Brain pericyte (primary cell): ENCODE data around the gene FOXE1.

ENCODE experiments used
- DNase-seq: peaks from one replicate; pipeline ENCODE4 v3.0.0-alpha.2; 2012; ENCODE audit warnings: low read depth, low spot score

The FOXE1 gene

GRCh38 chr9:97853056-97853843, at the start of gene FOXE1:
Gene FOXE1, plus strand, starts transcription at chr9:97853226. Its CDS starts 689 bp downstream, at chr9:97853915.
- DNase-seq, result no peak

GRCh38 chr9:97804059-97804365, 49.0 kb upstream of the FOXE1 start:
- no peak for DNase-seq

GRCh38 chr9:97806721-97807120, 46.3 kb upstream of the FOXE1 start:
- DNase-seq, result no peak

GRCh38 chr9:97807681-97808080, 45.3 kb upstream of the FOXE1 start:
- no peak for DNase-seq

DNA sequence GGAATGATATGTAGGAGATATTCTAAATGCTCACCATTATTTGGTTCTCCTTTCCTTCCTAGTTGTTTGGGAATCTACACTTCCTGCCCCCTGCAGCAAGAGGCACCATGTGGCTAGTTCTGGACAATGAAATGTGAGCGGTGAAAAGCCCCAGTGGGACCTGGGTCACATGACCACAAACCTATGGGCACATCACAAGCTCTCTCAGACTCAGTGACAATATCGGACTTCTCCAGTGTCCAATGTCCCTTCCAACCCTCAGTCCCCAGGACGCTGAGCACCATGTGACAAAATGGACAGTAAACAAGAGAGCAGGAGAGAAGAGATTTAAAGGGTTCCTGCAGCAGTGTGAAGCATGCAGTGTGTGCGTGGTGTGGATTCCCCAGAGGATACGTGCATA, 44.6 kb upstream of the FOXE1 start:
- DNase-seq, result no peak

GRCh38 chr9:97808972-97809371, 44.1 kb upstream of the FOXE1 start:
- no peak for DNase-seq

- no peak for DNase-seq
Observed at GRCh38 chr9:97809666-97810344, 43.2 kb upstream of the FOXE1 start.

GRCh38 chr9:97811533-97812246, 41.3 kb upstream of the FOXE1 start:
- DNase-seq, result no peak

DNA sequence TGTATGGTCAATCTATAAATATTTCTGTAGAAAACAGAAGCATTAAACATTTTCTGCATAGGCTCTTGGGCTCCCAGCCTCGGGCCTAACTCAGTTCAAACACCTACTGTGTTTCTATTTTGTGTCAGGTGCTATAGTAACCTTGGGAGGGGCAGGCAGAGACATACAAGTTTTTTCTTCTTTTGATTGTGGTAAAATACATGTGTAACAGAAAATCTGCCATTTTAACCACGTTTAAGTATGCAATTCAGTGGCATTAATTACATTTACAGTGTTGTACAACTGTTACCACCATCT, 40.8 kb upstream of the FOXE1 start:
- no peak for DNase-seq

DNA sequence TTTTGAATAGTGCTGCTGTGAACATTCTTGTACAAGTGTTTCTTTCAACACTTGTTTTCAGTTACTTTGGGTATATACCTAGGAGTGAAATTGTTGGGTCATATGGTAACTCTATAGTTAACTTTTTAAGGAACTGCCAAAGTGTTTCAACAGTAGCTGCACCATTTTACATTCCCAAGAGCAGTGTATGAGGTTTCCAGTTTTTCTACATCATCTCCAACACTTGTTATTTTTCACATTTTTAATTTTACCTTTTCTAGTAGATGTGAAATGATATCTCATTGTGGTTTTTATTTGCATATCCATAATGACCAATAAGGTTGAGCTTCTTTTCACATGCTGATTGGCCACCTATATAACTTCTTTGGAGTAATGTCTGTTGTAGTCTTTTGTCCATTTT, 40.0 kb upstream of the FOXE1 start:
- no peak for DNase-seq

DNA sequence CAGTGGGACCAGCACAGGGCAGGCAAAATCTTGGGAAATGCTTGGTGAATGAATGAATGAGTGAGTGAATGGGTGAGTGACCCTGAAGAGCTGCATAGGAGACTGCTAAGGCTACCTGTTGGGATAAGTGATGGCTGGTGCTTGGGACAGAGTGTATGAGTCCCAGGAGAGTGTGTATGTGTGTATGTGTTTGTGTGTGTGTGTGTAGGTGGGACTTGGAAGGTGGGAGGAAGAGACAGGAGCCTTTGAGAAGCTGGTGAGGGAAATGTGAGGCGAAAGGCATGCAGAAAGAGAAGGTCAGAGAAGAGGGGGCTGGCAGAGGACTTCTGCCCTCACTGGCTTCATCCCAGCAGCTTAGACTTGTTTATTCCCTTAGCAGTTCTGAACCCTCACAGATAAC, 33.3 kb upstream of the FOXE1 start:
- DNase-seq, result no peak

- DNase-seq, result no peak
Observed at GRCh38 chr9:97820373-97820772, 32.7 kb upstream of the FOXE1 start.

- no peak for DNase-seq
Observed at GRCh38 chr9:97830884-97831829, 21.9 kb upstream of the FOXE1 start.

GRCh38 chr9:97831843-97832636, 21.0 kb upstream of the FOXE1 start:
- DNase-seq, result no peak

DNA sequence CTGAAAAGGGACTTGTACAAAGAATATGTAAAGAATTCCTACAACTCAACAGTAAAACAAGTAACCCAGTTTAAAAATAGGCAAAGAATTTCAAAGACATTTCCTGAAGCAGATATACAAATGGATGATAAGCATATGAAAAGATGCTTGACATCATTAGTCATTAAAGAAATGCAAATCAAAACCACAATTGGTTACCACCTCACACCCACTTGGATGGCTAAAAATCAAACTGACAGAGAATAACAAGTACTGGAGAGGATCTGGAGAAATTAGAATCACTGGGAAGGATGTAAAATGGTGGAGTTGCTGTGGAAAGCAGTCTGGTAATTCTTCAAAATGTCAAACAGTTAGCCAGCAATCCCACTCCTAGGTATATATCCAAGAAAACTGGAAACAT, 12.5 kb upstream of the FOXE1 start:
- DNase-seq, result no peak

DNA sequence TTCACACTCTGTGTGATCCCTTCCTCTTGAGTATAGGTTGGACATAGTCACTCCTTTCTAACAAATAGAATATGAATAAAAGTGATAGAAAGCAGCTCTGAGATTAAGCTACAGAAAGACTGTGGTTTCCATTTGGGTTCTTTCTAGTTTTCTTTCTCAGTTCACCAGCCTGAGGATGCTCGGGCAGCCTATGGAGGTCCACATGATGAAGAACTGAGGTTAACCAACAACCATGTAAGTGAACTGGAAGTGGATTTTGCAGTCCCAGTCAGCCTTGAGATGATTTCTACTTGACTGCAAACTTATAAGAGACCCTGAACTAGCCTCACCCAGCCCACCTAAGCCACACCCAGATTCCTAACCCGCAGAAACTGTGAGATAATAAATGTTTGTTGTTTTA, 10.1 kb upstream of the FOXE1 start:
- no peak for DNase-seq

DNA sequence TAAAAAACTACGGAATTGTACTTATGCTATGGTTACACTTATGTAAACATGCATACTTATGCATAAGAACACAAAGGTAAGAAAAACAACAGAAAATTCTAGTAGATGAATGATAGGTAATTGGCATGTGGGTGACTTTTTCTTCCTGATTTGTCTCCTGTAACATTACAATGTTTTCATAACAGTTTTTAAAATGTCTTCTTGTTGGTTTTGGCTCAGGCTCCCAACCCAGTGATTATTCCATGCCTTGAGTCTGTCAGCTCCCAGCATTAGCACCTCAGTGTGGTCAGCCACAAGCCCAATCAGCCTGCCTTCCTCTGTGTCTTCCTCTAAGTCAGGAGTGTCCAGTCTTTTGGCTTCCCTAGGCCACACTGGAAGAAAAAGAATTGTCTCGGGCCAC, 7.9 kb upstream of the FOXE1 start:
- no peak for DNase-seq

- no peak for DNase-seq
Observed at GRCh38 chr9:97845763-97846162, 7.3 kb upstream of the FOXE1 start.

DNA sequence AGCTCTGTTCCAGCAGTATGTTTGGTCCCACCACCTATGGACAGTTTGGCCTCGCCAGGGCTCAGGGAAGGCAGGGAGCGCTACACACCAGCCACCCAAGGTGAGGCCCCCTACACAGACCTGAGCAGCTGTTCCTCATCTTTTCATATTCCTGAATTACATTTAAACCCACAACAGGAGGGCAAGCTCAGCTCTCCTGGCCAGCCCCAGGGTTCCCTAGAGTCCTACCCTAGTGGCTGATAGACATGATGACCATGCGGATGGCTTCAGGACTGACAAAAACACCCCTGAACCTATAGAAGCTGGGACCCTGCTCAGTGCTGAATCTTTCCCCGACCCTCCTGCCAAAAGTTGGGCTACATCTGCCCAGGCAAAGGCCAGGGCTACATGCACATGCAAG, 6.7 kb upstream of the FOXE1 start:
- DNase-seq, result no peak

- DNase-seq, result no peak
Observed at GRCh38 chr9:97847474-97848214, 5.4 kb upstream of the FOXE1 start.

GRCh38 chr9:97848215-97848479, 4.9 kb upstream of the FOXE1 start:
- no peak for DNase-seq
